Nephron (organoid): ENCODE results near the gene MTX3.

Experiments used
- H3K27ac Mint-ChIP-seq, 3 experiments: 2 replicates each; pipeline ENCODE4 v1.8.0; 2020; ENCODE audit warnings: mixed read lengths in 3 of 3, mild to moderate bottlenecking in 2 of 3, moderate library complexity in 1 of 3
- H3K27me3 Mint-ChIP-seq: 2 replicates; pipeline ENCODE4 v1.8.0; 2021; ENCODE audit warnings: low read depth, mild to moderate bottlenecking, moderate library complexity, mixed read lengths
- H3K36me3 Mint-ChIP-seq: 2 replicates; pipeline ENCODE4 v1.8.0; 2020; ENCODE audit warnings: low read depth, mixed read lengths
- H3K4me1 Mint-ChIP-seq: 2 replicates; pipeline ENCODE4 v1.8.0; 2020; ENCODE audit warnings: mixed read lengths
- H3K4me3 Mint-ChIP-seq, 3 experiments: 2 replicates each; pipeline ENCODE4 v1.8.0; 2020; ENCODE audit warnings: mild to moderate bottlenecking in 3 of 3, mixed read lengths in 3 of 3, moderate library complexity in 2 of 3
- H3K9me3 Mint-ChIP-seq: 2 replicates; pipeline ENCODE4 v1.8.0; 2020; ENCODE audit warnings: mixed read lengths
- TF ChIP-seq, protein P1 (sequence below), 3 experiments: fragments of 200-600 bp; sonication (generic); IDR thresholded peaks; one replicate each; pipeline ENCODE4 v1.5.0; 2021; ENCODE audit warnings: antibody characterized with exemption in 3 of 3; ENCODE audit not compliant: unreplicated experiment in 3 of 3

MTX3 gene

DNA sequence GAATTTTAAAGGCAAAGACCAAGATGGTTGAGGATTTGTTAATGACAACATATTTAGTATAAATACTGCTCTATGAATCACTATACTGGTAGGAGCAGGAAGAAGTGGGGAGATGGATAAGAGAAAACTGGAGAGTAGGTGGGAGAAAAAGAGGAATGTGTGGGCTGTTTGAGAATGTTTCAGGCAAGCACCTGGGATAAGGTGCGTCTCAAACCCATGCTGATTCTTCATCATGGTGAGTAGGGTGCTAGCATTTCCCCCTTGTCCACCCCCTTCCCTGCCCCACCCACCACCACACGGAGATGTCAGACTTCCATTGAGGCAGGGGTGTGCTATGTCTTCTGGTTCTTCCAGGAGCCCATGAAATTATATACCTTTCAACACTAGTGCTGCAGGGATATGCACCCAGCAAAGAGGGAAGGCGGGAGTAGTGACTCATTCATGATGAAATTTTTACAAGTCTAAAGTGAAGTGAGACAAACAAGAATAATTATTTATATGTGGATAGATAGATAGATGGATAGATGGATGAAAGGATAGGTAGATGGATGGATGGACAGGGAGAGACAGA is 54.3 kb downstream of the MTX3 start:
- no peaks in the 10 kb centered on the region for H3K36me3 Mint-ChIP-seq
- H3K4me1 Mint-ChIP-seq, result no peaks in the 10 kb centered on the region
- TF ChIP-seq, protein P1, sequence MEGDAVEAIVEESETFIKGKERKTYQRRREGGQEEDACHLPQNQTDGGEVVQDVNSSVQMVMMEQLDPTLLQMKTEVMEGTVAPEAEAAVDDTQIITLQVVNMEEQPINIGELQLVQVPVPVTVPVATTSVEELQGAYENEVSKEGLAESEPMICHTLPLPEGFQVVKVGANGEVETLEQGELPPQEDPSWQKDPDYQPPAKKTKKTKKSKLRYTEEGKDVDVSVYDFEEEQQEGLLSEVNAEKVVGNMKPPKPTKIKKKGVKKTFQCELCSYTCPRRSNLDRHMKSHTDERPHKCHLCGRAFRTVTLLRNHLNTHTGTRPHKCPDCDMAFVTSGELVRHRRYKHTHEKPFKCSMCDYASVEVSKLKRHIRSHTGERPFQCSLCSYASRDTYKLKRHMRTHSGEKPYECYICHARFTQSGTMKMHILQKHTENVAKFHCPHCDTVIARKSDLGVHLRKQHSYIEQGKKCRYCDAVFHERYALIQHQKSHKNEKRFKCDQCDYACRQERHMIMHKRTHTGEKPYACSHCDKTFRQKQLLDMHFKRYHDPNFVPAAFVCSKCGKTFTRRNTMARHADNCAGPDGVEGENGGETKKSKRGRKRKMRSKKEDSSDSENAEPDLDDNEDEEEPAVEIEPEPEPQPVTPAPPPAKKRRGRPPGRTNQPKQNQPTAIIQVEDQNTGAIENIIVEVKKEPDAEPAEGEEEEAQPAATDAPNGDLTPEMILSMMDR (IDR thresholded peaks at IDR 0.05; ENCODE audit: unreplicated experiment in 3 of 3), result no peak

DNA sequence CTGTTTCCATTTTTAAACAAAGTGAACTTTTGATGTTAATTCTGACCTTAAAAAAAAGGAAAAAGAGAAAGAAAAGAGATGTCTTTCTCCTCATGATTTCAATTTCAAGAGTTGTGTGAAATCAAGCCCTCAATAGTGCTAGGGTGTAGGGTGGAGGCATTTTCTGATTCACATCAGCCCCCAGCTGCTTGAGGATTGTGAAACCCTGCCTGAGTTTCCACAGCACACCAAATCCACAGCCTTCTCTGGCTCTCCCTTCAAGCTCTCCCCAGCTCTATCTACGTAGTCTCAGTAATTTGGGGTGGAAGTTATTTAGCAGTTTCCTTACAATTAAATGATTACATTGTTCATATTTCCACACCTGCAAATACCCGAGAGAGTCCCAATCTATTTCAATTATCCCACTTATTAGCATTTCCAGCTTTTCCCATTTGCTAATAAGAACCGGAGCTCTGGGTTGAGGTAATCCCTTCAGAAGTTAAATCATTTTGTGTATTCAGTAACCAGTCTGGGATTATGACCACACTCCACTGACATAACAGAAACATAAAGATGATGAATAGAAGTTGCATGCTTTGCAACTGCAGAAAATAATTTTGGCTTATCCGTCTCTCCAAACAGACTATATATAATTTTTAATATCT is 54.9 kb downstream of the MTX3 start:
- TF ChIP-seq, protein P1 (IDR thresholded peaks at IDR 0.05; ENCODE audit: unreplicated experiment in 3 of 3), result no peak
- H3K4me1 Mint-ChIP-seq, result no peaks in the 10 kb centered on the region
- H3K4me3 Mint-ChIP-seq, result no peak overlapping the region
- H3K27ac Mint-ChIP-seq, result no peak overlapping the region
- H3K9me3 Mint-ChIP-seq, result no peaks in the 10 kb centered on the region
- peaks cover 10% of the 10 kb centered on the region for H3K27me3 Mint-ChIP-seq
- H3K36me3 Mint-ChIP-seq, result no peaks in the 10 kb centered on the region

More for the DNA sequence above, 54.3 kb downstream of the MTX3 start:
- H3K27me3 Mint-ChIP-seq, result peaks cover 14% of the 10 kb centered on the region
- H3K9me3 Mint-ChIP-seq, result no peaks in the 10 kb centered on the region
- H3K4me3 Mint-ChIP-seq, result no peak overlapping the region
- H3K27ac Mint-ChIP-seq, result no peak overlapping the region

DNA sequence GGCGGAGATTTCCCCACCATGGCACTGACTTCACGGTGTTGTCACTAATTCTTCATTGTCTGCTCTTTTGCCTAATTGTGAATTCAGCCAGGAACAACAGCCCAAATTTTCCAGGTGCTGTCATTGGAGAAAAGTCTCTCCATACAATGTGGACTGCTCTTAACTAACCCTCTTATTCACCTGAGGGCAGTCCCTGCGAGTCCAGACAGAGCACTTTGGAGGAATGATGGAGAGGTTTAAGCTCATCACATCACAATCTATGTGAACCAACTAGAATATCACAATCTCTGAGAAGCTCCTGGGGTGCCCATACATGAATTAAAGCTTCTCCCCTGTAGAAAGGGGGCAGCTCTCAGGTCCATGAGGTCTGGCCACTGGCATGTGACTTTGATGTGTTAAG is 56.4 kb downstream of the MTX3 start:
- Mint-ChIP-seq H3K27me3 (peaks cover 10% of the 10 kb centered on the region), H3K27ac (no peak overlapping the region), H3K4me3 (no peak overlapping the region), H3K4me1 (no peaks in the 10 kb centered on the region), H3K36me3 (no peaks in the 10 kb centered on the region), H3K9me3 (no peaks in the 10 kb centered on the region)
- TF ChIP-seq, protein P1 (IDR thresholded peaks at IDR 0.05; ENCODE audit: unreplicated experiment in 3 of 3), result no peak

DNA sequence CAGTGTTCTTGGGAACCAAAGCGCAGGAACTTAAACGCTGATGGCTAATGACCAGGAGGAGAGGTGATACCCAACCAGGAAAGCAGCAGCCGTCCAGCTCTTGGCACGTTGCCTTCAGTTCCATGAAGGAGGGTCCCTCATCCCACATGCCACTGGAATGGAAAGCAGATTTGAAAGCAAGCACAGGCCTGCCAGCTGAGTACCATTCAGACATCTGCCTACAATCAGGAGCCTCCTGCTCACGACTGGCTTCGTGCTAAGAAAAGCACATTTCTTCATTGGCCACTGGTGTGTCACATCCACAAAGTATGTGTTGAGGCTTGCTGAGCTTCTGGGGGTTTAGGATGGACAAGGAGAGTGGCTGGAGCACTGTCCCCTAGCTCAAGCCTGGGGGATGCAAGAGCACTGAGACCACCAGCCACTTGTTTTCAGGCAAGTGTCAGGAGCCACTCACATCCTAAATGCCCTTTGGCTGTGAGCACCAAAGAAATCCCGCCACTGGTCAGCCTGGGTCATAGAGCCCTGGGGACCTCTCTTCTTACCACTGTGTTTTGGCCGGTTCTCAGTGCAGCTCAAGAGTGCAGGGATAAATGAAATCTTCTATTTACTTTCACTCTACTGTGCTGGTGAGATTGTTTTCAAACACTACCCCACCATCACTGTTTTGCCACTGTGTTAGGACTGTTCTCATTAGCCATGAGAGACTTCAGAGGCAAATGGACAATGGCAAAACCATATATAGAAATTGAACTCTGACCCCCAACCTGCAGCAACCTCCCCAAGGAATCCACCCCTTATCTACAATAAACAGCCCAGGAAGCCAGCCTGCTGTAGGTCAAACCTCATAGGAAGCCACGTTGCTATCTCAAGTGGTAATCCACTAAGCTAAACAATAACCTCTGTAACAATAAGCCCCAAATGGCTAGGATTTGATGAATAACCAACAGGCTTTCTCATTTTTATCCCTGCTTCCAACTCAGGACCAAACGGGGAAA is 58.3 kb downstream of the MTX3 start:
- TF ChIP-seq, protein P1 (IDR thresholded peaks at IDR 0.05; ENCODE audit: unreplicated experiment in 3 of 3), result no peak
- Mint-ChIP-seq H3K36me3 (no peaks in the 10 kb centered on the region), H3K27ac (no peak overlapping the region), H3K4me3 (no peak overlapping the region), H3K4me1 (no peaks in the 10 kb centered on the region), H3K27me3 (peaks cover 8% of the 10 kb centered on the region), H3K9me3 (no peaks in the 10 kb centered on the region)

DNA sequence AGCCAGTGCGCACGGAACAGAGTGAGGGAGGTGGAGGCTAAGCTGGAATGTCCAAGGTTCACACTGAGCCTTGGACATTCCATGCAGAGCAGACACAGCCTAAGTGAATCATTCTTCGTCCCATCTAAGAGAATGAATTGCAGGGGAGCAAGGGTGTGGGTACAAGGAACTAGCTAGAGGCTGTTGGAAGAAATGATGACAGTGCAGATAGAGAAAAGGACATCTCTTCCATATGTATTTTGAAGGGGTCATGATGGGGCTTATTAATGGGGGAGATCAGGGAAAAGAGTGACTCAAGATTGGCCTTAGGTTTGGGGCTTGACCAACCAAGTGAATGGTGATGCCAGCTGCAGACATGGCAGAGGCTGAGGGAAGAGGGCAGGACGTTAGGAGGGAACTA is 59.2 kb downstream of the MTX3 start:
- no peak overlapping the region for H3K4me3 Mint-ChIP-seq
- TF ChIP-seq, protein P1 (IDR thresholded peaks at IDR 0.05; ENCODE audit: unreplicated experiment in 3 of 3), result no peak
- H3K27ac Mint-ChIP-seq, result no peak overlapping the region
- H3K4me1 Mint-ChIP-seq, result no peaks in the 10 kb centered on the region
- H3K36me3 Mint-ChIP-seq, result no peaks in the 10 kb centered on the region
- H3K27me3 Mint-ChIP-seq, result peaks cover 4% of the 10 kb centered on the region
- no peaks in the 10 kb centered on the region for H3K9me3 Mint-ChIP-seq
